HG02938 (cell line): ENCODE measurements around the gene VPREB3.

Experiments used
- ATAC-seq: cut with Tn5 transposase; IDR thresholded peaks from one replicate; pipeline ENCODE4 v1.9.1; 2021; ENCODE audit warnings: mild to moderate bottlenecking, moderate library complexity; ENCODE audit not compliant: unreplicated experiment

VPREB3 gene

GRCh38 chr22:23704829-23705228, 49.4 kb downstream of the VPREB3 start:
- ATAC-seq: no peak

DNA sequence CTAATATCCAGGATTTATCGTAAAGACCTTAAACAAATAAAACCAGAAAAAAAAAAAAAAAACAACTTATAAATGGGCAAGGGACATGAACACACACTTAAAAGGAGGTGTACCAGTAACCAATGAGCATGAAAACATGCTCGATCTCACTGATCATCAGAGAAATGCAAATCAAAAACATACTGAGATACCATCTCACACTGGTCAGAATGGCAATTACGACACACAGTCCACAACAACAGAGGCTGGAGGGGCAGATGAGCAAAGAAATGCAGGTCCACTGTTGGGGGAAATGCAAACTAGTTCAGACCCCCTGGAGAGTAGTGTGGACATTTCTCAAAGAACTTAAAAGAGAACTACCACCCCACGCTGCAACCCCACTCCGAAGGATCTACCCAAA, 50.2 kb downstream of the VPREB3 start:
- no peak for ATAC-seq
